HG03175 (cell line): Measurements from ENCODE around the gene ZFR2.
"Not testable (repeated sequence)": the region's sequence is repeated elsewhere in the genome, so short reads cannot be mapped to it uniquely, and the experiment has no call there.

Experiments used
- ATAC-seq: cut with Tn5 transposase; IDR thresholded peaks from one replicate; pipeline ENCODE4 v1.9.1; 2021; ENCODE audit warnings: mild to moderate bottlenecking, moderate library complexity; ENCODE audit not compliant: unreplicated experiment

The ZFR2 gene

DNA sequence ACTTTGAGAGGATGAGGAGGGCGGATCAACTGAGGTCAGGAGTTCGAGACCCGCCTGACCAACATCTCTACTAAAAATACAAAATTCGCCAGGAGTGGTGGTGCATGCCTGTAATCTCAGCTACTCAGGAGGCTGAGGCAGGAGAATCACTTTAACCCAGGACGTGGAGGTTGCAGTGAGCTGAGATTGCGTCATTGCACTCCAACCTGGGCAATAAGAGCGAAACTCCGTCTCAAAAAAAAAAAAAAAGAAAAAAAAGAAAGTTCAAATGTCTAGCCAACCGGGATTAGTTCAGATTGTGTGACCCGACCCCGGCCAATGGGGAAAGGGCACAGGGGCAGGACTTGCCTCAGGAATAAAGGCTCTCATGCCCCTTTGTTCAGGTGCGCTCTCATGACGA lies 5.9 kb upstream of the ZFR2 start:
- not testable (repeated sequence) for ATAC-seq

DNA sequence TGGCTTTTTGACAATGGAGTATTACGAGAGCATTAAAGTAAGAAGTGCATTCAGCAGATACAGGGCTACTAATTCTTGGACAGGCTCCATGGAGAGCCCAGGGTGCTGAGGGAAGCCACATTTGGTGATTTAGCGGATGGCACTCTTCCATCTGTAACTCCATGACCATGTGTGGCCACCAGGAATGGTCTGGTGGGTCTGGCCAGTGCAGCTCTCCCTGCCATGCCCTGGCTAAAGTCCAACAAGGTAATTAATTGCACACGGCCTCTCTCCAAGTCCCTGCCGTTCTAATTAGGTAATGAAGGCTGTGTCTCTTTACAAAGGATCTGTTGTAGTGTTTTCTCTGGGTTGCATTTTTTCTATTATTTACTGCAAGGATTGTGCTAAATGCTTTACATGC lies 4.3 kb upstream of the ZFR2 start:
- ATAC-seq: no peak

DNA sequence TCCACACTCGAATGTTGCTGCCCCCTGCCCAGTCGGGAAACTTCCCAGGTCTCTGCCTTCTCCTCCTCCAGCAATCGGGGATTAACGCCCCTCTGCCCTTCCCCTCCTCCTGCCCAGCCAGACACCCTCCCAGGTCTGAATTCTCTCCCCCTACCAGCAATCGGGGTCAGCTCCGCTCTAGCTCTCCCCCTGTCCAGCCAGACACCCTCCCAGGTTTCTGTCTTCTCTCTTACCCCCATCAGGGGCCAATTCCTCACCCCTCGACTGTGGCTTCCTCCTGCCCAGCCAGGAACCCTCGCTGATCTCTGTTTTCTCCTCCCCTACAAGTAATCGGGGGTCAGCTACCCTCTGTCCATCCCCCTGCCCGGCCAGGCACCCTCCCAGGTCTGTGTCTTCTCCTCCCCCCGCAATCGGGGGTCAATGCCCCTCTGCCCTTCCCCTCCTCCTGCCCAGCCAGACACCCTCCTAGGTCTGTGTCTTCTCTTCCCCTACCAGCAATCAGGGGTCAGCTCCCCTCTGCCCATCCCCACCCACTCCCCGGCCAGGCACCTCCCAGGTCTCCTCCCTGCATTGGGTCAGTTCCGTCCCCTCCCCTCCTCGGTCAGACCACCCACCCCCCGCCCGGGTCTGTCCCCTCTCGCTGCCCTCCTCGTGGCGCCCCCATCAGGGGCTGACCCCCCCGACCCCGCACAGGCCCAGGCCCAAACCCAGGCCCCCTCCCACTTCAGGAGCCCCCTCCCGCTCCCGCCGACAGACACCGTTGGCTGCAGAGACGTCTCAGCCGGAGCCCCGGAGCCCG lies 668 bp downstream of the ZFR2 start:
- no peak for ATAC-seq

DNA sequence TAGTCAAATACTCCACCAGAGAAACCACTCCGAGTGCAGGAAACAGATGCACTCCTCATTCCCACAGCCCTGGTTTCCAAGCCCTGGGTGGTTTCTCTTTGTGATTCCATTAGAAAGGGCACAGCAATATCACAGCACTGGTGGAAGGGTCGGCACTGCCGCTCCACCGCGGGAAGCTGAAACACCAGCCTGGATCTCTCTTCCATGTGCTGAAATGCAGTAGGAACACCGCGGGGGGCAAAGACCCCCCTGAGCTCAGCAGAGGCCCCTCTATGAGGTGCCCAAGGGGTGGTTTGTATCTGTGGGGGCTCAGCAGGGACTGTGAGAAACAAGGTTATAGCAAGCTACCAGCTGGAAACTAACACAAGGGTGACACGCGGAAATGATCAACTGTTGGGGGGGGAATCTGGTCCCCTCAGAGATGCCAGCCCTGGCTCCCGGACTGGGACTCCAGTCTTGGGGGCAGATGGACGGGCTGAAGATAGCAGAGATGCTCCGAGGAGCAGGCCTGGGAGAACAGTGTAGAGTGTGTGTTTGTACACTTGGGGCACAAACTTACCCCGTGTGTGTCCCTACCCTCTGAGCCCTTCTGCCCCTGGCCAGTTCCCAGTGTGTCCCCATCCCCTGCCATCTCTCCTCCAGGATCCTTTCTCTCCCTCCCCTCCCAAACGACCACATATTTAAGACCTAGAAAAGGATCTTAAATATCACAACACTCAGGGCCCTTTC lies 1.8 kb downstream of the ZFR2 start:
- ATAC-seq: no peak

DNA sequence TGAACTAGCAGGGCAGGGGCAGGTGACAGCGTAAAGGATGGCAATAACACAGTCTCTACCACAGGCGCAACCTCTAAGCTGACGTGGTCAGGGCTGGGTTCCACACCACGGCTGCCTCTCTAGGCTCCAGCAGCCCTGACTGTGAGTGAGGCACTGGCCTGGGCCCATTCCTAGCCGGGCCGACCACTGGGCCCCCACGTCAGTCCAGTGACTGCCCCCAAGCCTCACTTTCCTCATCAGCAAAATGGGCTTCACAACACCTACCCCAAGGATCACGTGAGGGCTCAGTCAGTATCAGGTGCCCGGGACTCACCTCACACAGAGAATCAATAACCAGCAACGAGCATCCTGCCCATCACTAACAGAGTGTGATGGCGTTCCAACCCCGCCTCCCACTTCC lies 5.2 kb downstream of the ZFR2 start:
- no peak for ATAC-seq

DNA sequence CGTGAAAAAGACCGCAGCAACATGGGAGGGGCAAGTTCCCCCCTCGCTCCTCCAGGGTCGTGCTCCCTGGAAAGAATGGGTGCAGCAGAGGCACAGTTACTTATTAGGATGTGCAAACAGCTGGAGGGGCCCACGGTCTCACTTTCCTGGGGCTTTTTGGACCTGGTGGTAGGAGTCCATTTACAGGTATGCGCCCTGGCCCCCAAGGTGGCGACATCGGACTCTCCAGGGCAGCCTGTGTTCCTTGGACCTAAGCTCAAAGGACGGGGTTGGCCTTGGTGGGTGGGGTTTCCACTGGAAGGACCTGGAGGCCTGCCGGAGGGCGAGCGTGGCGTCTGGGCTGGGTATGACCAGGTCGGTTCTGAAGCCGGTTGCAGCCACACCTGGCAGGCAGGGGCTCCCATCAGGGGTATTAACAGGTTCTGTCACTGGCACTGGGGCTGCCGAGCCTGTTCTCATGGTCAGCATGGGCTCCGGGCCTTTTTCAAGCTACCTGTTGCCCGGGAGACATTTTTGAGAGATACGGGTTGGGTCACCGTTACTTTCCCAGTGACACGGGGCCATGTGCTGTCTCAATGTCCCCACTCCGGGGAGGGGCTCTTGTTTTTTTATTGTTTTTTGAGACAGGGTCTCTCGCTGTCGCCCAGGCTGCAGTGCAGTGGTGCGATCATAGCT lies 5.9 kb downstream of the ZFR2 start:
- ATAC-seq: no peak

DNA sequence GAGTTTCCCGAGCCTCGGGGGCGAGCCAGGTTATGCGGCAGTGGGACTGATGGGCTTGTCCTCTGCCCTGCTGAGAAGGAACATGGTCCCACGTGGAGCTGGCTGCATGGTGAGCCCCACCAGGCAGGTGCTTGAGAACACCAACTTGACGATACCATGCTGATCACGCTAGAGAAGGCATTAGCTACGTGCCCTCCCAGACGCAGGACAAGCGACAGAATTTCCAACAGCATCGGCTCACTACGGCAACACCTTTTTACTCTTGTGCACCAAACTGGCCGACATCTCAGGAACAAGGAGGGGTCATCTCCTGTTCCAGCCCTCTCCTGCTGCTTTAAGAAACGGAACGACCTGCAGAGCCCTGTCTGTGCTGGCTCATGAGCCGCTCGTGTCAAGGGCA lies 8.3 kb downstream of the ZFR2 start:
- no peak for ATAC-seq

DNA sequence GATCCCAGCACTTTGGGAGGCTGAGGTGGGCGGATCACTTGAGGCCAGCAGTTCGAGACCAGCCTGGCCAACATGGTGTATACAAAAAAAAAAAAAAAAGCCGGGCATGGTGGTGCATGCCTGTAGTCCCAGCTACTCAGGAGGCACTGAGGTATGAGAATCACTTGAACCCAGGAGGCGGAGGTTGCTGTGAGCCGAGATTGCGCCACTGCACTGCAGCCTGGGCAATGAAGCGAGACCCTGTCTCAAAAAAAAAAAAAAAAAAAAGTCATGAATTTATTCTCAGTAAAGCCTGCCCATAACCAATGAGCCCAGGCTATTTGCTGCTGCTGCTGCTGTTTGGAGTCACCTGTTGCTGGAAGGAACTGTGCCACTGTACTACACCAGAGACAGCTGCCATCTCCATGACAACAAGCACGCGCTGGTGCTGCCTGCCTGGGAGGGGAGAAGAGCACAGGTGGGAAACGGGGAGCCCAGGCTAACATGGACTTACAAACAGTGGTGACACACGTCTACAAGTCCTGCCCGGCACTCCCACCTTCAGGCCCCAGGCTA lies 11.3 kb downstream of the ZFR2 start:
- no peak for ATAC-seq

DNA sequence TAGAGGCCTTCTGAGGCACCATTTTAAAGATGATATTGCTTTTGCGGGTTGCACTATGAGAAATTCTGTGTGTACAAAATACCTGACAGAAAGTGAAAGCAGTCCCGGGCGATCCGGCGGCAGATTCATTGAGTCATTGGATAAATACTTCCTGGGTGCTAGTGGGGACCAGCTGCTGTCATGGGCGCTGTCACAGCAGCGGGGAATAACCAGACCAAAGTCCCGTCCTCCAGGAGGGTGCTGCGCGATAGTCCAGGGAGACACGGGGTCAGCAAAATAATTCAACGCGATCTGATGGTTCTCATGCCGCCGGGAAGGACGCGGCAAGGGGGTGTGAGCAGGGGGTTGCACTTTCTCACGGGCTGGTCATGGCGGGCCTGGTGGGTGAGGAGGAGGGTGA lies 13.5 kb downstream of the ZFR2 start:
- no peak for ATAC-seq

DNA sequence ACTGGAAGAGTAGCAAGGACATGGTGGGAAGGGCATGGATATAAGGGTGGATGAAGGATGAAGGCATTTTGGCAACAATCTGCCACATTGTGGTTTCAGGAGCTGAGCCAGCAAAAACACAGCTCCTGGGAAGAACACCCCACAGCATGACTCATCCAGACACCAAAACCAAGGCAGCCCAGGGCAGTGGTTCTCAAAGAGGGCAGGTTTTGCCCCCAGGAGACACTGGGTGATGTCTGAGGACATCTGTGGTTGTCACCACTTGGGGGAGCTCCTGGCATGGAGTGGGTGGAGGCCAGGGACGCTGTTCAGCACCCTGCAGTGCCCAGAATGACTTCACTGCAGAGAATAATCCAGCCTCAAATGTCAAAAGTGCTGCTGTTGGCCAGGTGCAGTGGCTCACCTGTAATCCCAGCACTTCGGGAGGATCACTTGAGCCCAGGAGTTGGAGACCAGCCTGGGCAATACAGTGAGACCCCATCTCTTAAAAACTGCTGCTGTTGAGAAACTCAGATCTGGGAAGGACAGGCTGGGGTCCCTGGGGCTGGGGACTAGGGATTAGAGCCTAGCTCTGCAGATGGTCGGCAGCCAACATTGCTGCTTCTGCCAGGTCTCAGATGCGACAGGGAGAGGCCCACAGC lies 16.1 kb downstream of the ZFR2 start:
- ATAC-seq: no peak

DNA sequence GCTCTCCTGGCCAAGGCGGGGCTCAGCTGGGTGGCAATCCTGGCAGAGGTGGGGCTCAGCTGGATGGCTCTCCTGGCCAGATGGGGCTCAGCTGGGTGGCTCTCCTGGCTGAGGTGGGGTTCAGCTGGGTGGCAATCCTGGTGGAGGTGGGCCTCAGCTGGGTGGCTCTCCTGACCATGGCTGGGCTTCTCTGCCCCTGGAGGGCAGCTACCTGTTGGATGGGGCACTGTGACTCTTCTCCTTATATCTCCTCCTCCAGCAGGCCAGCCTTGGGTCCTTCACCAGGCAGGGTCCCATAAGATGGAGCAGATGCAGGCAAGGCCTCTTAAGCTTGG lies 16.7 kb downstream of the ZFR2 start:
- ATAC-seq: no peak

DNA sequence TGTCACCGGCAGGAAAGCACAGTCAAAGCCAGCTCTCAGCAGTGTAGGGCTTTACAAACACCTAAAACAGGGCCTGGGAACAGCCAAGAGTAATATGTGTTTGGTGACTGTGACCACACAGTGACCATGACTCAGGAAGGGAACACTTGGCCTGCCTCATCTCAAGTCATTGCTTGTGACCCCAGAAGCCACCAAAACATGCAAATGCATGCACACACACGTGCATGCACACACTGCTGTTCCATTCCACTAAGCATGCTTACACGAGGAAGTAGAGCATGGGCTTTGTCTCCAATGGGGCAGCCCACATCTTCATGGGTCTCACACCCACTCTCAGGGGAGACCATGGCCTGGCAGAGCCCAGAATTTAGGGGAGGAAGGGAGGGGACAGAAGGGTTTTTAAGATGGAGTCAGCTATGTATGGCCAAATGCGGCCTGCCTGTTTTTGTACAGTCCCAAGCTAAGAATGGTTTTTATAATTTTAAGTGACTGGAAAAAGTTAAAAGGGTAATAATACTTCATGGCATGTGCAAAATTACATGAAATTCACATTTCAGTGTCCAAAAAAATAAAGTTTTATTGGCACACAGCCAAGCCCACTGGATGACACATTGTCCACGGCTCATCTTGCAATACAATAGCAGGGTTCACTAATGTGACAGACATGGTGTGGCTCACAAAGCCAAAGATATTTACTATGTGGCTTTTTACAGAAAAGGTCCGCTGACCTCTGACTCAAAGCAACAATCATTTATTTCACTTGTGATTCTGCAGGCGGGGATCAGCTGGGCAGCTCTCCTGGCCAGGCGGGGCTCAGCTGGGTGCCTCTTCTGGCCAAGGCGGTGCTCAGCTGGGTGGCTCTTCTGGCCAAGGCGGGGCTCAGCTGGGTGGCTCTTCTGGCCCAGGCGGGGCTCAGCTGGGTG lies 17.3 kb downstream of the ZFR2 start:
- ATAC-seq: no peak

DNA sequence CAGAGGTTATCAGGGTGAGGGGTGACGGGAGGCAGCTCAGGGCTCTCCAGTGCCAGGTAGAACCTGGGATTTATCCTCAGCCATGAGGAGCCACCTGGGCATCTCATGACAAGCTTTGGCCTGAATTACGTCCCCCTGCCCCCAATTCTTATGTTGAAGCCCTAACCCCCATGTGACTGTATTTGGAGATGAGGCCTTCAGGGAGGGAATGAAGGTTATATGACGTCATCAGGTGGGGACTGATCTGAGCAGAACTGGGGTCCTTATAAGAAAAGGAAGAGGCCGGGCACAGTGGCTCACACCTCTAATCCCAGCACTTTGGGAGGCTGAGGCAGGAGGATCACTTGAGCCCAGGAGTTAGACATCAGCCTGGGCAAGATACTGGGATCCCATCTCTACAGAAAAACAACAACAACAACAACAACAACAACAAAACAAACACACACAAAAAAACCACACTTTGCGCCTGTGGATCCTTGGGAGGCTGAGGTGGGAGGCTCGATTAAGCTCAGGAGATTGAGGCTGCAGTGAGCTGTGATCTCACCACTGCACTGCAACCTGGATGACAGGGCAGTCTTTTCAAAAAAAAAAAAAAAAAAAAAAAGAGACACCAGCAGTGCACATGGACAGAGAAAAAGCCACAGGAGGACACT lies 18.4 kb downstream of the ZFR2 start:
- ATAC-seq: no peak

DNA sequence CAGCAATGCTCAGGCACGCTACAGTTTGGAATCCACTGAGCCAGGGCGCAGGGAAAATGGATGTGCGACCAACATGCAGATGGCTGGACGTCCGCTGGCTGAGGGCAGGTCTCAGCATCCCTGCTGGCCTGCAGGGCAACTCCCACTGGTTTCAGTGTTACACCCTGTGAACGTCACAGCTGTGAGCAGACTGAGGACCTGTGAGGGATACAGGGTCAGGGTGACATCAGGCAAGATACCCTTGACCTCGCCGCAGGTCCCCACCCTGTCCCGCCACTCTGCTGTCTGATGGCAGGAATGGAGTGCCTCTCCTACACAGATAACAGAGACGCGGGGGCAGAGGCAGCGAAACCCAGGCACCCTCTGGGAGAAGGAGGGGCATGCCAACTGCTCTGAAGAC lies 19.1 kb downstream of the ZFR2 start:
- no peak for ATAC-seq

DNA sequence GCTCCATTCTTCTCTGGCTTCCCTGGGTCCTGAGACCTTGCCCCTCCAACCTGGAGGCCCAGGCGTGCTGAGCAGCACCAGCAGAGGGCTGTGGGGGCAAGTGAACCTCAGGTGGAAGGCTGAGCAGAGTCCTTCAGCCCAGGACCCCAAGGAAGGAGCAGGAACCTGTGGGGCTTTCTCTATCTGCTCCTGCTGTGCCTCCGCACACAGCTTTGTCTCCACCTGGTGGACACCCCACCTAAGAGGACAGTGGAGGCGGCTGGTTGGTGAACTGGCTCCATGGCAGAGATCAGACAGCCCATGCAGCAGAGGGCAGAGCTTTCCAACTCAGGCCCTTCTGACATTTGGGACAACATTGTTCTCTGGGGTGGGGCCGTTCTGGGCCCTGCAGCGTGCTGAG lies 19.7 kb downstream of the ZFR2 start:
- no peak for ATAC-seq

DNA sequence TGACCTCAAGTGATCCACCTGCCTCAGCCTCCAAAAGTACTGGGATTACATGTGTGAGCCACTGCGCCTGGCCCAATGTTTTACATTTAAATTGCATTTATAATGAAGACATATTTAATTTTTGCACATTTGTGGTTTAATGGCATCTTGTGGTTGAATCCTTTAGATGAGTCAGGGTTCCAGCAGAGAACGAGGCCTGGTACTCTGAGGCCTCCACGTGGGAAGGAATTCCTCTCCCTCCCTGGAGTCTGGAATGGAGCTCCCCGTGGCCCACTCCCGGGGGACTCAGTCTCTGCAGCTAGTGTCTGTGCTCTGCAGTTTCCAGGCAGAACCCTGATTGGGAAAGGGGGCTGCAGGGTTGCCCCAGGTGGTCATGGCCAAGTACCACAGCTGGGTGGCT lies 24.2 kb downstream of the ZFR2 start:
- no peak for ATAC-seq

DNA sequence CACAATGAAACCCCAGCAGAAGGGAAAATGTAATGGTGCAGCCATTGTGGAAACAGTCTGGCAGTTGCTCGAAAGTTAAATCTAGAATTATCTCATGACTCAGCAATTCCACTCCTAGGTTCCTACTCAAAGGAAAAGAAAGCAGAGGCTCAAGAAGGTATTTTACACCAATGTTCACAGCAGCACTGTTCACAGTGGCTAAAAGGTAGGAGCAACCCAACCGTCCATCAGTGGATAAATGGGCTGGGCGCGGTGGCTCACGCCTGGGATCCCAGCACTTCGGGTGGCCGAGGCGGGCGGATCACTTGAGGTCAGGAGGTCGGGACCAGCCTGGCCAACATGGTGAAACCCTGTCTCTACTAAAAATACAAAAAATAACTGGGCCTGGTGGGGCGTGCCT lies 25.9 kb downstream of the ZFR2 start:
- no peak for ATAC-seq

DNA sequence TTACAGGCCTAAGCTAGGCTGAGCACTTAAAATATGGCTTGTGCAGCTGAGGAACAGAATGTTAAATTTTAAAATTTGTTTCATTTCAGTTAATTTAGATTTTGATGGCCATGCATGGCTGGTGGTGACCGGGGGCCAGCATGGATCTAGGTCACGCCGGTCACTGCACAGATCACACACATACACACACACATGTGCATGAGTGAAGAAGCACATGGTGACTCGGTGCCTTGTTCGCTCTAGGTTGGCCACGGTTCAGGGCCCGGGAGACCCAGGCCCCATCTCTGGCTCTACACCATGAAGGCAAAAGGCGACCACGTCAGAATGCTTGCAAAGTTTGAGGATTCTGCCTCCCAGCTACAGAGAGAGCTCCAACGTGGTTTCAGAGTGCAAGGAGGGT lies 28.0 kb downstream of the ZFR2 start:
- no peak for ATAC-seq

DNA sequence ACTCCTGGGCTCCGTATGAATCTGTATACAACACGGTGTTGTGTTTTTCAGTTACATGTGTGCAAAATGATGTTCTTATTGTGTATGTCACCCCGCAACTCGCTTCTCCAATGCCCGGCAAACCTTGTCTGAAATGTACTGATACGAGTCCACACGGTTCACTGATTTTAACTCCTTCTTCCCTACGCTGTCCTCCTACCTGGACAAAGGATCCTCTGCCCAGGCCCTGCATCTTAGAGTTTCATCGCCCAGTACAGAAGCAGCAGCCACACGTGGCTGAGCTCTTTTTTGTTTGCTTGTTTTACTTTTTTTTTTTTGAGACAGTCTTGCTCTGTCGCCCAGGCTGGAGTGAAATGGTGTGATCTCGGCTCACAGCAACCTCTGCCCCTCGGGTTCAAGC lies 28.9 kb downstream of the ZFR2 start:
- no peak for ATAC-seq

DNA sequence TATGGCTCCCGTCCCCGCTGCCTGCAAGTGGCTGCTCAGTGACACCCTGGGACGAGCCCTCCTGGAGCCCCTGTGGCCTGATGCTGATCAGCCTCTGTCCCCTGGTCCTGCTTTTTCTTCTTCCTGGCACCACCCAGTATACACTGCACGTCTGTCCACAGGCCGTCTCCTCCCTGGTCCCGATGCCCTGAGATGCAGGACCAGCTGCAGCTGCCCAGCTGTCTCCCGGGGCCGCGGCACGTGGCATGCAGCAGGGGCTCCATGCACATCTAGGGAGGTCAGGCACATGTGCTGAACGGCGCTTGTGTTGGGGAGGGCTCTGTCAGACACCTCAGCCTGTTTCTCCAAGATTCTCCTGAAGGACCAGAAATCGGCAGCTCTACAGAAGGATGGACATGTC lies 30.2 kb downstream of the ZFR2 start:
- no peak for ATAC-seq
